Femur (tissue), 1 donor: ENCODE measurements around the gene PAFAH2.
A peak's percentile ranks its signal among the peaks of the same experiment; 100 is the strongest.

ENCODE experiments used
- DNase-seq: peaks from one replicate; pipeline ENCODE4 v3.0.0-alpha.2; 2017

PAFAH2 gene

DNA sequence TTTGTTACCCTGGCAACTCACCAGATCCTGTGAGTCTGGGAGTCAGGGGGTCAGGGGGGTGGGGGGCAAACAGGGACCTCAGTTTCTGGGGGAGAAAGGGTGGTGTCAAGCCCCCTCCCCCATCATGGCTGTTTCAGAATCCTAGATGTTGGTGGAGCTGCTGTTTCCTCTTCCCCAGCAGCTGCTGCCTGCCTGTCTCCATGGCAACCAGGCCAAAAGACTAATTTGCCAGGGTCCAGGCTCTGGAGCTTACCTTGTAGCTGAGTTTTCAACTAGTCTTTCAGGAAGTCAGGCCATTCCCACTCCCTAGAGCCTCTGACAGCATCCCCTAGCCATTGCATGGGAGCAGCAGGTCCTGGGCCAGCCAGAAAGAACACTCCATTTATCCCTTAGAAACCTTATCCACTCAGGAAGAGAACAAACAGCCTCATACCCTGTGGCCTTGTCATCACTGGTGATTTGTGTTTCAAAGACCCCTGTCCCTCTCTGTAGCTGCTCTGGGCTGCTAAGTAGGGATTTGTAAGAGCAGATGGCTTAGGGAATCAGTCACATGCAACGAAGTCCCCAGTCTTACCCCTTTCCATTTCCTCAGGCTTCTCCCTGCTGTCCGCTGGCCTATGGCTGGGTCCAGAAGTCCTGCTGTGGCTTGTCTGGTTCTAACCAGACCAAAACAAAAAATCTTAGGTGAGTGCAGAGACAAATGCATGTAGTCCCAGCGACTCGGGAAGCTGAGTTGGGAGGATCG lies 70.2 kb downstream of the PAFAH2 start:
- peak; percentile 60 for DNase-seq

DNA sequence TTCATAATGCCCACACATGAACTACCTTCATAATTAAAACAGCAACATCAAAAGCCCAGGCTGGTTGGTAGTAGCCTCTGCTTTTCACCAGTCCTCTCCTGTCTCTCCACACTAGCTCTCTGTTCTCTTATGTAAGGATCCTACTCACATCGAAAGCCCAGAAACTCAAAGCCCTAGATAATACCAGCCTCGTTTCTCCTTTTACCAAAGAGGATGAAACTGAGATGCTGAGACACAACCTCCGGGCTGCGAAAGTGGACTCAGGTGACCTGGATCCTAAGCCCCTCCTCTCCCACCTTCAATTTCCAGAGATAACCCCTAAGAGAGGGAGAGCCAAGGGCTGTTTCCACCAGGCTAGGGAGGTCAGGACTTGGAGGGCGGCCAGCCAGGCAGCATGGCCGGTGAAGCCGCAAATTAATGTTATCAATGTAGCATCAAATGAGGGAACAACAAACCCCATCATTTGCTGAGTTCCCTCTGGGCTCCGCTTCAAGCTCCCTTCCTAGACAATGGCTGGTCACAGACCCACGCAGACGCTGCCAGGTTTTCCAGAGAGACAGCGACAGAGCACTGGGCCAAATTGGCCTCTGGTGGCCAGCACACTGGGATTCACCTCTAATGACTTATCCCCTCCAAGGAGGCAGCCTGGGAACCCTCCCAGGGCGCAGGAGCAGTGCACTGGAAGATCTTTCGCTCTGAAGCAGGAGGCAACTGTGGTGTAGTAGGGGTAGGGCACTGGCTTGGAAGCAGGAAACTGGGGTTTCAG lies 70.9 kb downstream of the PAFAH2 start:
- peak; percentile 37 for DNase-seq

DNA sequence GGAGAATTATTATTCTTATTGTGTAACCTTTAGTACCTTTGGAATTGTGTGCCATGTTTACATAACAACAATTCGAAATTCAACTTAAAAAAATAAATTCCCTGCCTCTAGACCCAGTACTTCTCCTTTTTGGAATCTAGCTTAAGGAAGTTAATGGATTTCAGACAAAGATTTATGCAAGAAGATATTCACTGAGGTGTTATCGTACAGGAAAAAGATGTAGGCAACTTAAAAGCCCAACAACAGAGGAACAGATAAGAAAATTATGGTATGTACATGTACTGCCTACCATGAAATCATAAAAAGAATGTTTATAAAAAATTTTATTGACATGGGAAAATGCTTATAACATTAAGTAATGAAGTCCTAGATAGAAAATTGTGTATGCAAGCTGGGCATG lies 73.4 kb downstream of the PAFAH2 start:
- no peak for DNase-seq

DNA sequence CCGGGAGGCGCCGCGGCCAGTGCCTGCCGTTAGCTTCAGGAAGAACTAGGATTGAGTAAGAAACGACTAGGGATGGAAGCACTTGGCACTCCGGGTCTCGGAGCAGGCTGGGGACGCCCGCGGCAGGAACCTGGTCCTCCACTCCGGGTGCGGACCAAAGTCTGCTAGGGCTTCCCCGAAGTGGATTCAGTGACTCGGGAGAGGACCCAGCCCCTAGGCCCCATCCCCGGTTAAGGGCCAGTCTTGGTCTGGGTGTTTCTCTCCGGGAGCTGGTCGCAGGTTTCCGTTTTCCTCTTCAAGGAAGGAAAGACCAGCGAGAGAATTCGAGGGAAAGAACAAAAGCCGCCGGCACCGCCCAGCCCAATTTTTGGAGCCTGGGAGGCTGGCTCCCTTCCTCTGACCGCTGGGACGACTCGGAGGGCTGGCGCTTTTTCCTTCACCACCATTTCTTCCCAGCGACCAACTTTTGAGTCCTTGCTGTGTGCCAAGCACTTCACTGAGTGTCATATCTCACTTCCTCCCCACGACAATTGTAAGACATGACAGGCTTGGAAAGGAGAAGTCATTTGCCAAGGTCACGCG lies 74.8 kb downstream of the PAFAH2 start:
- DNase-seq = peak; percentile 60

DNA sequence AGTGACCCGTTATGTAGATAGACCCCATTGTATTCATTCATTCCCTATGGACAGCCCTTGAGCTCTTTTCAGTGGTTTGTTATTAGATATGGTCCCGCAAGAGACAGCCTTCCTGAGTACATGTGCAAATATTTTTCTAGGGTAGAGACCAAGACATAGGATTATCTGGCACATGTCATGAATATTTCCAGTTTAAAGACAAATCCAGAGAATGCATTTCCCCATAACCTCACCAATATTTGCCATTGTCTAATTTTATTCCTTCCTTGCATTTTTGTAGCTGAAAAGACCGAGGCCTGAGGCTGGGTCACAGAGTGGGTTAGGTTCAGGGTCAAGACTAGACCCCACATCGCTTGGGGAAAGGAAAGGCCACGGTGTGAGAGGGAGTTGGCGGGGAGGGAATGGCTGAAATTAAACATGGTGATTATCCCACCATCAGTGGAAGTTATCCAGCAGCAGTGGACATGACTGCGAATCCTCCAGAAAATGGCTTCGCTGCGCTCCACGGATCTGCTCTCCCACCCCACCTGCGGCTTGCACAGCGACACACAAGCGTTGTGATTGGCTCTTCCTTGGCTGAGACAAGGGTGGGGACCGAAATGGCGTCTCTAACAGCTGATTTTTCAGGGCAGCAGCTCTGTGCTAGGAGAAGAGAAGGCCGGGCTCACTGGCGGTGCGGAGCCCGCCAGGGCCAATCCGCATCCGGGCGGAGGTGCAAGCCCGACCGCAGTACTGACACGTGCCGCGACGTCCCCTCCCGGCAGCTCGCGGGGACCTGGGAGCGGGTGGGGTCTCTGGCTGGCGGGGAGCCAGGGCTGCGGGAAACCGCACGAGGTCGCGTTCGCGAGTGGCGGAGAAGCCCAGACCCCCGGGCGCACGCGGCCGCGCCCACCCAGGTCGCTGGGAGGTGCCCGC lies 75.5 kb downstream of the PAFAH2 start:
- DNase-seq = peak; percentile 70

DNA sequence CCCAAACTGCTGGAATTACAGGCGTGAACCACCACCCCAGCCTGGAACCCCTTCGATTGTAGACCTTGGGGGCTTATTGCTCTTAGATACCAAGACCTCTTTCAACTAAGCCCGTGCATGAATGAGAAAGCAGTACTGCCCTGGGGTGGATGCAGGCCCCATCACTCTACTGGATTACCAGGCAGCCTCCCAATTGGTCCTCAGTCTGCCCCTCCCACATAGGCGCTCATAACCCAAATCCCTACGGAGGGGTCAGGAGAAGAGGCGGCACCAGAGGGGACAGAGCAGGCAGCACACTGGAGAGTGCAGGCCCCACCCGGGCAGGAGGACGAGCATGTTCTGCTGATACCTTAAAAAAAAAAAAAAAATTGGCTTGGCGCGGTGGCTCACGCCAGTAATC lies 79.2 kb downstream of the PAFAH2 start:
- no peak for DNase-seq

DNA sequence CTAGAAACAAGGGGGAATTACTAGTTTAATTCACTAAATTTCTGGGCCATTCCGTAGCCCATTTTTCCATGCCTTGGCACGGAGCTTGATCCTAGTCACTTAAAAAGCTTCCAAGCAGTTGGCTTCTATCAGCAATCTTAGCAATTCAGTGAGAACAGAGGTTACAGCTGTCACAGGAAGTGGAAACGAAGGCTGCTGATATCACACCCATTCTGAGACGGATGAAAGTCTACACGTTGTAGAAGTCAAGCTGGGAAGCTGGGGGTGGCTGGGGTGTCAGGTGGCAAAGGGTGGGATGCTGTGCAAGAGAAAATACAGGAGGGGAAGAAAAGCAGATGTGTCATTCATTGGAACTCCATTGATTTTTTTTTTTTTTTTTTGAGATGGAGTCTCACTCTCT lies 79.9 kb downstream of the PAFAH2 start:
- no peak for DNase-seq

DNA sequence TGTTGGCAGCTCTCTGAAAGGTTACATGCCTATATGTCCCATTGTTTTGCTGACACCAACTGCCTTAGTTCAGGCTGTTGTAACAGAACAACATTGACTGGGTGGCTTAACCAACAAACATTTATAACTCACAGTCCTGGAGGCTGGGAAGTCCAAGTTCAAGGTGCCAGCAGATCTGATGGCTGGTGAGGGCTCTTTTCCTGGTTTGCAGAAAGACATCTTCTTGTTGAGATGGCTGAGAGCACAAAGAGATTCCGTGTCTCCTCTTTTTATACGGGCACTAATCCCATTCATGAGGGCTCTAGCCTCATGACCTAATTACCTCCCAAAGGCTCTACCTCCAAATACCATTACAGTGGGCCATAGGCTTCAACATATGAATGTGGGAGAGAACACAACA lies 81.4 kb downstream of the PAFAH2 start:
- DNase-seq = no peak

DNA sequence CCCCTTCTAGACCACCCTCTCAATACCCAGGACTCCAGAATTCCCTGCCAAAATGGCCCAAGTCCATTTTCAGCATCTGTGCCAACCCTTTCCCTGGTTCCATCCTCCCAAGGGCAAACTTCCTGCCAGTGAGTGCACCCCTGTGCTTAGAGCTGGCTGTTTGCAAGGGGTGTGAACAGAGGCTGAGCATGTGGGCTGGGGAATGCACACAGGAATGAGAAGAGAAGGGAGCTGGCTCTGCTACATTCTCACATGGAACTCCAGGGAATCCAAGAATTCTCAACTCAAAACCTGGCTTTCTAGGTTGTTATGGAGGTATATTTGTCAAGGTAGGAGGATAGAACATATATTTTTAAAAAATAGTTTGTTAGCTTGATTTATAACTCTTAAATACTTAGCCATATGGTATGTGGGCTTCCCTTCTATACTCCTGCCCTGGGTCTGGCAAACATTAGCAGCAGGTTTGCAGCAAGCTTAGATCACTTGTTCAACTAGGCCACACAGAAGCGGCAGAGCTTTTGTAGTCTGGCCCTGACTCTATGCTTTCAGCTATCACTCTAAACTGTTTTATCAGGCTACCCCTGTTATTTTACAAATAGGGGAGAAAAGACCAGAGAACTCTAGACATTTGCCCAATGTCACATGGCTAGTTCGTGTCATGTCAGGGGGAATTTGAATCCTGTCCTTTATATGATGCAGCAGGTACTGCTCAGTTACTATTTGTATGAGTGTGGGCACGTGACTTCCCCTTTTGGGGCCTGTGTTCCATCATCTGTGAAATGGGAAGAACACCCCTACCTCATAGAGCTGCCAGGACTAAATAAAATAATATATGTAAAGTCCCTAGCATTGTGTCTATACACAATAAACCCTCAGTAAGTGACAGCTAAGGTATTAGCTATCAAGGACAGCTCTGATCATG lies 83.5 kb downstream of the PAFAH2 start:
- no peak for DNase-seq

DNA sequence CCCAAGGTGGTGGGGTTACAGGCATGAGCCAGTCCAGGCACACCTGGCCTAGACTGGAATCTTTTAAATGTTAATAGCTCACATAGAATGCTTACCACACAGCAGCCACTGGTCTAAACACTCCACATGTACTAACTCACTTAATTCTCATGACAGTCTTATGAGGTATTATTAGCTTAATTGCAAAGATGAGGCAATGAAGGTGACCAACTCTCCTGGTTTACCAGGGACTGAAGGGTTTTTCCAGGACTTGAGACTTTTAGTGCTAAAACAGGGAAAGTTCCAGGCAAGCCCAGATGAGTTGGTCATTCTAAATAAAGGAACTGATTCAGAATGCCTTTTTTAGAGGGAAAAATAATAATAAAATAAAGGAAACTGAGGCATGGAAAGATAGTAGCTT lies 84.7 kb downstream of the PAFAH2 start:
- DNase-seq = no peak

DNA sequence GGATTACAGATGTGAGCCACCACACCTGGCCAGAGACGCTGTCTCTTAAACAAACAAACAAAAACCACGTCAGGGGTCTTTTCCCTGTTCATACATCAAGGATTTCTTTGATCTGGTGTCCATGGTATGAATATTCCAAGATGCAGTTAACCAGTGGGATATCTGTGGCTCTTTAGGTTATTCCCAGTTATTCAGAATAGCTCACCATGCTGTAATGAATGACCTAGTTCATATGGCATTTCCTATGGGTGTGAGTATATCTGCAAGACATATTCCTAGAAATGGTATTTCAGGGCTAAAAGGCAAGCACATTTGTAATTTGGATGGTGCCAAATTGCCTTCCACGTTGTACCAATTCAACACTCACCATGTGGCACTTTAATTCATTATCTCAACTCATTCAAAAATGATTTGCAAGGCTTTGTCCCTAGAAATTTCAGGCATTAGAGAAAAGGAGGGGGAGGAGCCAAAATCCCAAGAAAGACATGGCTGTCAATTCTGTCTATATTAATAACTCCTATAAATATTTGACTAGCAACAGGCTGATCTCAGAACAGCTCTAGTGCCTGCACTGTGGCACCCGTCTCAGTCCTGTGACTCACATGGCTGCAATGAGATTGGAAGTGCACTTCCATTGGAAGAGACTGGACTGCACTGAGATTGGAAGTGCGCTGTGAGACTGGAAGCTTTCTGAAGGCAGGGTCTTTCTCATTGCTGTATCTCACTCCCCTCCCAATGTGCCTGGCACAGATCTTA lies 85.6 kb downstream of the PAFAH2 start:
- DNase-seq = no peak

DNA sequence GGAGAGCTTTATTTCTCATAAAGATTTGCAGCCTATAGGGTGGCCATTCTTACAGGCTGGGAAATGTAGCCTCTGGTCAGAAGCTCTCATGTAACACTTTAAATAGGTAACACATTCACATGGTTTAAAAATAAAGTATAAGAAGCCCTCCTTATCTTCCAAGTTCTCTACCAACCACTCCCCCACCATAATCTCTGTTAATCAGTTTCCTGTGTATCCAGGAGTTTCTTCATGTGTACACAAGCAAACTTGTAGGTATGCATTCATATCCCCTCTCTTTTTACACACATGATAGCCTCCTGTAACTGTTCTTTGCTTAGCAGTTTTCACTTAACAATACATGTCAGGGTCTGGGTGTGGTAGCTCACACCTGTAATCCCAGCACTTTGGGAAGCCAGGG lies 86.7 kb downstream of the PAFAH2 start:
- DNase-seq = no peak
